Skin epidermis (tissue), 12 donors: ENCODE data around the gene SLC34A3.
A peak's percentile ranks its signal among the peaks of the same experiment; 100 is the strongest.

Experiments
- H3K27ac ChIP-seq, 21 experiments: fragments of 200-600 bp; sonication (generic) in 11 of 21; one replicate each; pipeline ENCODE4 v1.5.0; 2020; ENCODE audit warnings: mild to moderate bottlenecking in 3 of 21, inconsistent platforms in 2 of 21, moderate library complexity in 2 of 21
- H3K4me3 ChIP-seq, 7 experiments: fragments of 200-600 bp; sonication (generic) in 2 of 7; one replicate each; pipeline ENCODE4 v1.5.0; 2020; ENCODE audit warnings: inconsistent platforms in 2 of 7, mild to moderate bottlenecking in 2 of 7, moderate library complexity in 1 of 7

The SLC34A3 gene

GRCh38 chr9:137230705-137231371, at the start of gene SLC34A3:
Gene SLC34A3 (plus strand): TSS chr9:137230901. CDS start chr9:137231703, 802 bp downstream.
- Histone ChIP-seq H3K4me3 (no peak within 1 kb of the TSS), H3K27ac (no peak within 1 kb of the TSS)

GRCh38 chr9:137181680-137182079, 49.0 kb upstream of the SLC34A3 start:
- H3K4me3 ChIP-seq: no peak overlapping the region
- no peak overlapping the region for H3K27ac ChIP-seq

- no peak overlapping the region for H3K27ac ChIP-seq
- H3K4me3 ChIP-seq: no peak overlapping the region
Measured at GRCh38 chr9:137182836-137183235, 47.9 kb upstream of the SLC34A3 start.

- H3K27ac ChIP-seq: no peak overlapping the region
- no peak overlapping the region for H3K4me3 ChIP-seq
Measured at GRCh38 chr9:137183980-137184595, 46.6 kb upstream of the SLC34A3 start.

- no peak overlapping the region for H3K27ac ChIP-seq
- H3K4me3 ChIP-seq: no peak overlapping the region
Measured at GRCh38 chr9:137184881-137185660, 45.6 kb upstream of the SLC34A3 start.

- Histone ChIP-seq H3K4me3 (no peak overlapping the region), H3K27ac (no peak overlapping the region)
Measured at GRCh38 chr9:137185921-137186320, 44.8 kb upstream of the SLC34A3 start.

- no peak overlapping the region for H3K4me3 ChIP-seq
Measured at GRCh38 chr9:137186385-137186784, 44.3 kb upstream of the SLC34A3 start.

GRCh38 chr9:137187386-137187785, 43.3 kb upstream of the SLC34A3 start:
- peak overlapping the region in 5 of 21 experiments; percentile 91 to 99 (median 97) for H3K27ac ChIP-seq

More at GRCh38 chr9:137186385-137186784, 44.3 kb upstream of the SLC34A3 start:
- H3K27ac ChIP-seq: no peak overlapping the region

GRCh38 chr9:137188086-137188489, 42.6 kb upstream of the SLC34A3 start:
- H3K27ac ChIP-seq: peak overlapping the region; percentile 91 to 99 (median 97)
- H3K4me3 ChIP-seq: peak overlapping the region; percentile 77 to 99 (median 90)

More at GRCh38 chr9:137187386-137187785, 43.3 kb upstream of the SLC34A3 start:
- H3K4me3 ChIP-seq: peak overlapping the region; percentile 77 to 99 (median 90)

- Histone ChIP-seq H3K27ac (peak within 1 kb of the TSS; percentile 91 to 99 (median 97)), H3K4me3 (peak within 1 kb of the TSS; percentile 77 to 99 (median 90))
Measured at GRCh38 chr9:137188490-137189296, 42.0 kb upstream of the SLC34A3 start, which contains the start of the genes ANAPC2 and SSNA1. Gene ANAPC2 (minus strand): TSS chr9:137188560. CDS start chr9:137188532, 28 bp downstream. Gene SSNA1 (plus strand): TSS chr9:137188676. CDS start chr9:137188727, 51 bp downstream.

GRCh38 chr9:137189297-137190295, 41.1 kb upstream of the SLC34A3 start:
- Histone ChIP-seq H3K4me3 (peak overlapping the region; percentile 77 to 99 (median 90)), H3K27ac (peak overlapping the region; percentile 91 to 99 (median 97))

GRCh38 chr9:137190315-137190856, 40.3 kb upstream of the SLC34A3 start:
- Histone ChIP-seq H3K27ac (peak overlapping the region in 17 of 21 experiments; percentile 91 to 99 (median 97)), H3K4me3 (peak overlapping the region in 1 of 7 experiments; percentile 99)

GRCh38 chr9:137191245-137191644, 39.5 kb upstream of the SLC34A3 start:
- peak overlapping the region in 2 of 21 experiments; percentile 32 to 97 for H3K27ac ChIP-seq
- H3K4me3 ChIP-seq: no peak overlapping the region

- H3K27ac ChIP-seq: peak overlapping the region in 1 of 21 experiments; percentile 32
Measured at GRCh38 chr9:137191691-137192447, 38.8 kb upstream of the SLC34A3 start.

GRCh38 chr9:137192448-137192780, 38.3 kb upstream of the SLC34A3 start:
- no peak overlapping the region for H3K4me3 ChIP-seq
- no peak overlapping the region for H3K27ac ChIP-seq

More at GRCh38 chr9:137191691-137192447, 38.8 kb upstream of the SLC34A3 start:
- H3K4me3 ChIP-seq: no peak overlapping the region

GRCh38 chr9:137192859-137193258, 37.8 kb upstream of the SLC34A3 start:
- H3K4me3 ChIP-seq: no peak overlapping the region
- H3K27ac ChIP-seq: no peak overlapping the region

- H3K27ac ChIP-seq: peak overlapping the region in 2 of 21 experiments; percentile 40 to 72
- H3K4me3 ChIP-seq: no peak overlapping the region
Measured at GRCh38 chr9:137193771-137194170, 36.9 kb upstream of the SLC34A3 start.
